H1 (cell line): Measurements from ENCODE around the gene SLC8A1. TPM values are rescaled to one million over a fixed set of nuclear protein-coding genes. Genes with fewer than 3 reads are reported as not detected.

ENCODE experiments used
- CTCF ChIA-PET: fragments of 300-600 bp; sonication (Branson Sonifier 250); formaldehyde crosslinking; loops from one replicate; lab custom pipeline; 2021; ENCODE audit not compliant: partially characterized antibody; lab: Charles Lee
- POLR2A ChIA-PET: fragments of 300-600 bp; sonication (Branson Sonifier 250); formaldehyde crosslinking; loops from one replicate; lab custom pipeline; 2021; ENCODE audit warnings: inconsistent platforms; ENCODE audit not compliant: partially characterized antibody; lab: Charles Lee
- DNase-seq, 2 experiments: peaks; one replicate each; pipeline versions ENCODE4 v3.0.0 to v3.0.0-alpha.2; 2010 to 2022; ENCODE audit warnings: low spot score in 2 of 2, low read depth in 1 of 2, mixed read lengths in 1 of 2
- FAIRE-seq: peaks from 2 replicates; lab custom pipeline; 2011; peaks lifted over from hg19 to GRCh38; lab: Jason Lieb, UNC
- H2AFZ ChIP-seq: 2 replicates; pipeline ENCODE4 v1.8.1; 2012; ENCODE audit warnings: low read length, inconsistent platforms
- H2AK5ac ChIP-seq: 2 replicates; pipeline ENCODE4 v1.6.1; 2013; ENCODE audit warnings: low read depth, low read length
- H2BK120ac ChIP-seq: replicated peaks from 2 replicates; pipeline ENCODE3; 2013; ENCODE audit warnings: low read depth, low read length, inconsistent platforms
- H2BK12ac ChIP-seq: 2 replicates; pipeline ENCODE4 v1.6.1; 2013; ENCODE audit warnings: low read depth, low read length
- H2BK15ac ChIP-seq: 2 replicates; pipeline ENCODE4 v1.6.1; 2013; ENCODE audit warnings: low read length
- H2BK20ac ChIP-seq: 2 replicates; pipeline ENCODE4 v1.6.1; 2013; ENCODE audit warnings: low read length
- H2BK5ac ChIP-seq: 2 replicates; pipeline ENCODE4 v1.6.1; 2013; ENCODE audit warnings: low read depth, low read length
- H3K14ac ChIP-seq: 2 replicates; pipeline ENCODE4 v1.6.1; 2013; ENCODE audit warnings: inconsistent platforms; ENCODE audit not compliant: insufficient read length
- H3K18ac ChIP-seq: 2 replicates; pipeline ENCODE4 v1.6.1; 2013; ENCODE audit warnings: low read length; ENCODE audit errors: extremely low read depth
- H3K23ac ChIP-seq: 2 replicates; pipeline ENCODE4 v1.6.1; 2013; ENCODE audit warnings: inconsistent platforms; ENCODE audit not compliant: insufficient read length
- H3K23me2 ChIP-seq: 2 replicates; pipeline ENCODE4 v1.6.1; 2013; ENCODE audit warnings: low read depth, low read length
- H3K27ac ChIP-seq: 2 replicates; pipeline ENCODE4 v1.6.1; 2011; ENCODE audit warnings: low read depth, low read length, inconsistent platforms
- H3K27me3 ChIP-seq, 4 experiments: replicated peaks in 1 of 4; 1 replicate in 1 of 4; 2 replicates in 3 of 4; pipeline versions ENCODE4 v1.6.1 to v1.8.1; 2011 to 2013; ENCODE audit warnings: low read length in 3 of 4, mild to moderate bottlenecking in 3 of 4, inconsistent platforms in 2 of 4, mixed read lengths in 2 of 4, moderate library complexity in 1 of 4; ENCODE audit not compliant: control insufficient read depth in 3 of 4, insufficient read depth in 3 of 4; ENCODE audit errors: extremely low read depth in 1 of 4
- H3K36me3 ChIP-seq, 4 experiments: 2 replicates each; pipeline versions ENCODE4 v1.6.1 to v1.8.1; 2011 to 2013; ENCODE audit warnings: mild to moderate bottlenecking in 4 of 4, low read length in 3 of 4, moderate library complexity in 2 of 4, control low read depth in 1 of 4, inconsistent platforms in 1 of 4; ENCODE audit not compliant: insufficient read depth in 4 of 4, control insufficient read depth in 2 of 4
- H3K4ac ChIP-seq: replicated peaks from 2 replicates; pipeline ENCODE3; 2013; ENCODE audit warnings: low read length, low read depth, mixed read lengths, inconsistent platforms; ENCODE audit not compliant: insufficient read length
- H3K4me1 ChIP-seq, 4 experiments: replicated peaks in 1 of 4; 1 replicate in 1 of 4; 2 replicates in 3 of 4; pipeline versions ENCODE4 v1.6.1 to v1.8.1; 2011 to 2013; ENCODE audit warnings: low read length in 3 of 4, inconsistent platforms in 2 of 4, mixed read lengths in 1 of 4; ENCODE audit not compliant: insufficient read depth in 4 of 4, control insufficient read depth in 3 of 4
- H3K4me2 ChIP-seq, 2 experiments: 2 replicates each; pipeline versions ENCODE4 v1.6.1 to v1.8.1; 2011 to 2013; ENCODE audit warnings: low read depth in 2 of 2, low read length in 2 of 2, control low read depth in 1 of 2, inconsistent platforms in 1 of 2, mild to moderate bottlenecking in 1 of 2; ENCODE audit not compliant: insufficient read depth in 1 of 2
- H3K4me3 ChIP-seq, 4 experiments: fragments of 200-600, 300-600 bp in 1 of 4; sonication (generic), shearing (Covaris generic), sonication (Bioruptor Twin) in 1 of 4; 2 replicates each; pipeline versions ENCODE4 v1.5.1 to v1.8.1; 2011 to 2016; ENCODE audit warnings: low read length in 4 of 4, low read depth in 3 of 4, control low read depth in 2 of 4, inconsistent platforms in 2 of 4, mild to moderate bottlenecking in 2 of 4, mixed read lengths in 1 of 4, moderate library complexity in 1 of 4; ENCODE audit not compliant: insufficient read depth in 2 of 4; ENCODE audit errors: extremely low read depth in 1 of 4
- H3K56ac ChIP-seq: replicated peaks from 2 replicates; pipeline ENCODE3; 2013; ENCODE audit warnings: low read depth, mild to moderate bottlenecking, mixed read lengths, low read length, inconsistent platforms; ENCODE audit not compliant: insufficient read length
- H3K79me1 ChIP-seq: 2 replicates; pipeline ENCODE4 v1.6.1; 2013; ENCODE audit warnings: low read depth, low read length, control low read depth
- H3K79me2 ChIP-seq, 2 experiments: 2 replicates each; pipeline versions ENCODE4 v1.6.1 to v1.8.1; 2012 to 2013; ENCODE audit warnings: low read length in 2 of 2, mild to moderate bottlenecking in 2 of 2, inconsistent platforms in 1 of 2; ENCODE audit not compliant: insufficient read depth in 2 of 2, control insufficient read depth in 1 of 2
- H3K9ac ChIP-seq, 4 experiments: replicated peaks in 1 of 4; 1 replicate in 1 of 4; 2 replicates in 3 of 4; pipeline versions ENCODE4 v1.6.1 to v1.8.1; 2011 to 2013; ENCODE audit warnings: low read depth in 3 of 4, low read length in 3 of 4, control low read depth in 2 of 4, mild to moderate bottlenecking in 2 of 4, moderate library complexity in 2 of 4, inconsistent platforms in 1 of 4; ENCODE audit errors: extremely low read depth in 1 of 4
- H3K9me3 ChIP-seq, 2 experiments: 2 replicates each; pipeline versions ENCODE4 v1.6.1 to v1.8.1; 2012 to 2013; ENCODE audit warnings: mild to moderate bottlenecking in 2 of 2, moderate library complexity in 2 of 2, control low read depth in 1 of 2, inconsistent platforms in 1 of 2, low read depth in 1 of 2, low read length in 1 of 2, mixed read lengths in 1 of 2; ENCODE audit not compliant: insufficient read depth in 2 of 2
- H4K20me1 ChIP-seq, 2 experiments: replicated peaks in 1 of 2; 2 replicates each; pipeline versions ENCODE3 to v1.8.1; 2011 to 2013; ENCODE audit warnings: inconsistent platforms in 2 of 2, low read length in 2 of 2, mild to moderate bottlenecking in 1 of 2; ENCODE audit not compliant: insufficient read depth in 2 of 2, control insufficient read depth in 1 of 2
- H4K5ac ChIP-seq: 2 replicates; pipeline ENCODE4 v1.6.1; 2013; ENCODE audit warnings: low read length, low read depth, mixed read lengths, inconsistent platforms; ENCODE audit not compliant: insufficient read length
- H4K8ac ChIP-seq: 2 replicates; pipeline ENCODE4 v1.8.0; 2013; ENCODE audit warnings: mild to moderate bottlenecking, moderate library complexity, low read length, inconsistent platforms; ENCODE audit not compliant: insufficient read depth; ENCODE audit errors: extremely low read depth
- H4K91ac ChIP-seq: replicated peaks from 2 replicates; pipeline ENCODE3; 2013; ENCODE audit warnings: low read length, mixed read lengths, inconsistent platforms; ENCODE audit not compliant: insufficient read length
- BCL11A ChIP-seq, 2 experiments: IDR thresholded peaks; one replicate each; pipeline ENCODE4 v1.6.1; 2011; ENCODE audit warnings: low read depth in 2 of 2, low read length in 2 of 2, mild to moderate bottlenecking in 2 of 2
- CBX5 ChIP-seq: fragments of 300-800, 300-1000 bp; sonication (generic); IDR thresholded peaks from 2 replicates; pipeline ENCODE4 v1.7.1; 2016; ENCODE audit warnings: antibody characterized with exemption, low read length, low read depth
- CEBPB ChIP-seq: IDR thresholded peaks from 2 replicates; pipeline ENCODE4 v1.6.1; 2012; ENCODE audit warnings: low read depth, low read length
- EZH2 ChIP-seq: fragments of 200-600 bp; sonication (generic); IDR thresholded peaks from 2 replicates; pipeline ENCODE4 v1.7.1; 2012; ENCODE audit warnings: low read depth, mild to moderate bottlenecking, moderate library complexity, low read length, inconsistent platforms; ENCODE audit not compliant: severe bottlenecking
- GABPA ChIP-seq: IDR thresholded peaks from 2 replicates; pipeline ENCODE4 v1.6.1; 2011; ENCODE audit warnings: mild to moderate bottlenecking, low read length, moderate library complexity, borderline replicate concordance; ENCODE audit not compliant: insufficient read depth
- PHF8 ChIP-seq: fragments of 200-600 bp; sonication (generic); conservative IDR thresholded peaks from 2 replicates; pipeline ENCODE4 v1.7.1; 2012; ENCODE audit warnings: low read depth, mild to moderate bottlenecking, inconsistent platforms, low read length, moderate library complexity
- RBBP5 ChIP-seq: IDR thresholded peaks from 2 replicates; pipeline ENCODE4 v1.7.1; 2012; ENCODE audit warnings: low read depth, mild to moderate bottlenecking, inconsistent platforms, low read length, moderate library complexity, borderline replicate concordance
- RFX5 ChIP-seq: IDR thresholded peaks from 2 replicates; pipeline ENCODE4 v1.6.1; 2011; ENCODE audit warnings: low read depth, low read length, improper control_type of control experiment, borderline replicate concordance
- SAP30 ChIP-seq: fragments of 300-600 bp; sonication (generic); IDR thresholded peaks from 2 replicates; pipeline ENCODE4 v1.7.1; 2012; ENCODE audit warnings: low read length, moderate library complexity, mild to moderate bottlenecking, inconsistent platforms; ENCODE audit not compliant: insufficient read depth, insufficient replicate concordance
- SP1 ChIP-seq: IDR thresholded peaks from 2 replicates; pipeline ENCODE4 v1.6.1; 2011; ENCODE audit warnings: low read depth, low read length
- SP2 ChIP-seq: IDR thresholded peaks from 2 replicates; pipeline ENCODE4 v1.6.1; 2012; ENCODE audit warnings: mild to moderate bottlenecking, low read length, inconsistent platforms
- SRF ChIP-seq: IDR thresholded peaks from 2 replicates; pipeline ENCODE4 v1.6.1; 2011; ENCODE audit warnings: mild to moderate bottlenecking, low read depth, low read length, moderate library complexity
- WGBS, 2 experiments: shearing (Covaris generic) in 1 of 2; methylation state at CpG; one replicate each; pipeline versions ENCODE4 v1.1.6 to v1.1.7; 2013 to 2015; ENCODE audit warnings: low lambda C conversion rate in 2 of 2, mixed read lengths in 2 of 2, inconsistent platforms in 1 of 2, low coverage in 1 of 2, missing lambda C conversion rate in 1 of 2; ENCODE audit not compliant: insufficient replicate concordance in 2 of 2, insufficient coverage in 1 of 2, insufficient read length in 1 of 2; ENCODE audit errors: extremely low coverage in 1 of 2, missing lambda C conversion rate in 1 of 2; 5-methylcytosine and 5-hydroxymethylcytosine counted together
- polyA plus RNA-seq, 7 experiments: library from polyadenylated mRNA; depleted of rRNA in 3 of 7; stranded (reverse) in 5 of 7; unstranded in 2 of 7; fragments of >200 nt in 5 of 7; fragments of 200-250 nt in 2 of 7; gene quantifications; 1 replicate in 5 of 7; 2 replicates in 1 of 7; 4 replicates in 1 of 7; pipeline versions ENCODE4 v1.2.1 to v1.2.3, GENCODE V29; 2011 to 2013; ENCODE audit warnings: missing spikeins in 2 of 7, mixed read lengths in 2 of 7
- total RNA-seq: library from RNA; stranded (reverse); fragmentation: NEBNext Ultra II Directional; extraction: Animal tissue kit (Norgen Biotek cat#: 25700); gene quantifications from 2 replicates; pipeline ENCODE4 v1.2.1, GENCODE V29; 2021

The SLC8A1 gene
- total and polyA plus RNA-seq, 2 of the 8 experiments (the other 6 are each of a cell fraction or from before 2014, with no cell fraction given), result 0.68 to 3.6 TPM

GRCh38 chr2:40287195-40287594, 164.7 kb downstream of the SLC8A1 start:
- TF ChIP-seq BCL11A (IDR thresholded peaks at IDR 0.05; ENCODE audit: low read depth in 2 of 2, low read length in 2 of 2), result no peak
- no peak for TF ChIP-seq RBBP5
- TF ChIP-seq SAP30, result no peak
- no peak for TF ChIP-seq SP1
- TF ChIP-seq SP2, result no peak
- TF ChIP-seq RFX5, result no peak
- TF ChIP-seq EZH2, result no peak
- no peak for TF ChIP-seq PHF8
- no peak for TF ChIP-seq GABPA
- no peak for TF ChIP-seq SRF
- TF ChIP-seq CBX5, result no peak
- no peak for TF ChIP-seq CEBPB
- TF ChIP-seq, all 59 proteins: peak for 0
- Histone ChIP-seq H2BK120ac (no peak overlapping the region), H3K4me1 (no peaks in the 10 kb centered on the region), H4K5ac (no peak overlapping the region), H3K79me1 (no peaks in the 10 kb centered on the region), H3K36me3 (no peaks in the 10 kb centered on the region), H2AFZ (no peak overlapping the region), H3K4me3 (no peak overlapping the region), H3K79me2 (no peaks in the 10 kb centered on the region), H3K27me3 (no peaks in the 10 kb centered on the region), H4K91ac (no peak overlapping the region), H4K8ac (no peak overlapping the region), H3K27ac (no peak overlapping the region), H2AK5ac (no peak overlapping the region), H3K9me3 (no peaks in the 10 kb centered on the region), H3K4ac (no peak overlapping the region), H3K14ac (no peak overlapping the region), H4K20me1 (no peaks in the 10 kb centered on the region), H2BK12ac (no peak overlapping the region), H3K23ac (no peak overlapping the region), H2BK5ac (no peak overlapping the region), H3K56ac (no peak overlapping the region), H3K18ac (no peak overlapping the region), H3K4me2 (no peak overlapping the region), H2BK15ac (no peak overlapping the region), H3K23me2 (no peaks in the 10 kb centered on the region), H3K9ac (no peak overlapping the region), H2BK20ac (no peak overlapping the region)
- DNase-seq (no peak), FAIRE-seq (no peak)
- 95% methylated on average over 1 of the region's 2 CpGs; no CpG with 5 or more reads in 1 of the 2 experiments for WGBS, 2 experiments
- CTCF ChIA-PET, result interaction anchor here (0.7 to 0.9 kb wide), 2 partner anchors 43 to 340 kb away, joined by 3 read pairs; no protein-coding TSS in a partner anchor
- POLR2A ChIA-PET, result no interaction called here
